ENCODE results near the gene GREB1L.
"Not testable (repeated sequence)": the region's sequence is repeated elsewhere in the genome, so short reads cannot be mapped to it uniquely, and the experiment has no call there.

Gene GREB1L

GRCh38 chr18:21242141-21242779, at the start of gene GREB1L:
GREB1L (plus strand) TSS chr18:21242232; CDS start chr18:21383519, 141,287 bp downstream.
- peak; percentile 15 to 74 for DNase-seq

DNA sequence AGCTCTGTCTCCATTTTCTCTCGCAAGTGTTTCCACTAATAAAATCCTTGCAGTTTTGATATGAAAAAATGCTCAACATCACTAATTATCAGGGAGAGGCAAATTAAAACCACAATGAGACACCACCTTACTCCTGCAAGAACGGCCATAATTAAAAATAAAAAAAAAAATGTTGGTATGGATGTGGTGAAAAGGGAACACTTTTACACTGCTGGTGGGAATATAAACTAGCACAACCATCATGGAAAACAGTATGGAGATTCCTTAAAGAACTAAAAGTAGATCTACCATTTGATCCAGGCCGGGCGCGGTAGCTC, 49.8 kb upstream of the GREB1L start:
- no peak for DNase-seq

- peak in 1 of 2 experiments; percentile 34 for DNase-seq
Measured at GRCh38 chr18:21194871-21195771, 46.9 kb upstream of the GREB1L start.

DNA sequence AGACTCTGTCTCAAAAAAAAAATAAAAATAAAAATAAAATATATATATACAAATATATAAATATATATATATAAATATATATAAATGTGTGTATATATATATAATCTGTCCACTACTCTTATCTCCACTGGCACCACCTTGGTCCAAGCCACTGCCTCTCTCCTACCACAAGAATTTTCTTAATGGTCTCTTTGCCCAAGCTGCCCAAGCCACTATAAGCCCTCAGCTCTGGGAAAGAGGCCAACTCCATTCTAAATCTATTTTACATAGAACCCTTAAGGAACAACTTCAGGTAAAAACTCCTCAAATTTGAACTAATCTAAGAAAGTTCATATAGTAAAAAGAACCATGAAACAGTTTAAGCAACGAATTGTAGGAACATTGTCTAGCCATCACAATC, 45.6 kb upstream of the GREB1L start:
- no peak for DNase-seq

DNA sequence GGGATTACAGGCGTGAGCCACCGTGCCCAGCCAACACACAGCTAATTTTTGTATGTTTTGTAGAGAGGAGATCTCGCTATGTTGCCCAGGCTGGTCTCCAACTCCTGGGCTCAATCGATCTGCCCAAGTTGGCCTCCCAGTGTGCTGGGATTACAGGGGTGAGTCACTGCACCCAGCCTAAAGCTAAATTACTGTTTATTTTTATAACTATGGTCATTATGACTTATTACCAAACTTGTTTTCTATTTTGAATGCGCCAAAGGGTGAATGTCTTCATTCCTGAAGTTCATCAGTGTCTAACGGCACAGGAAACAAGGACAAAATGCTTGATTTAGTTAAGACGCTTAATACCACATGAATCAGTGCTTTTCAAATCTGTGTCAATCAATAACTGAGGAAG, 38.9 kb upstream of the GREB1L start:
- no peak for DNase-seq

GRCh38 chr18:21203542-21204241, 38.3 kb upstream of the GREB1L start:
- peak; percentile 49 to 71 for DNase-seq

DNA sequence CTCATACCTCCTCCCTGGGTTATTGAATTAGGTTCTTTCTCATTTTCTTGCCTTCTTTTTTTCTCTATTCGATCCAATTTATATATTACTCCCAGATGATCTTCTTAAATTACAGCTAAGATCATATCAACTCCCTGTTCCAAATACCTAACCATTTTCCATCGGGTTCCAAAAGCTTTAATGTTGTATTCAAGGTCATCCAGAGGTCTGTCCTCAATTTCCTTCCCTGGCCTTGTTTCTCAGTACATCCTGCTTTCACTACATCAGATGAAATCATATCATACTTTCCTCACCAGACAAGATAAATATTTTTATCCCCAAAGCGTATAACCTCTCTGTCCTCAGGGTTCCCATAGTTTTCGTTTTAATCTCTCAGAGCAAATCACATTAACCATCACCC, 36.3 kb upstream of the GREB1L start:
- DNase-seq = no peak

DNA sequence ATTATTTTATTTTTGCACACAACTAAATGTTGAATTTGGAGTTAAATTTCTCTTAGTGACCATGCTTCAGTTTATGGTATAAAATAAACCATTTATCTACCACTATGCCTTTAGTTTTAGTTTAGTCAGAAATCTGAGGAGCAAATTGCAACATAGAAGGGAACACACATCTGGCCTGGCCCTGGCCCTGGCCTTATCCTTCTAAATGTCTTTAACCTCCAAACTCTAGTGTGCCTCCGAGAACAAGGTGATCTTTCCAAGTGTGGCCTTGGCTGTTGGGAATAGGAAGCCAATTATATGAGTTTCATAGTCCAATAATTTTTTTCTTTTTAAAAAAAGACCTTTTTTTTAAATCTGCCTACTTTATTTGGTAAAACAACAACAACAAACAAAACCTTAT, 31.8 kb upstream of the GREB1L start:
- DNase-seq = no peak

GRCh38 chr18:21210784-21211183, 31.2 kb upstream of the GREB1L start:
- DNase-seq = no peak

DNA sequence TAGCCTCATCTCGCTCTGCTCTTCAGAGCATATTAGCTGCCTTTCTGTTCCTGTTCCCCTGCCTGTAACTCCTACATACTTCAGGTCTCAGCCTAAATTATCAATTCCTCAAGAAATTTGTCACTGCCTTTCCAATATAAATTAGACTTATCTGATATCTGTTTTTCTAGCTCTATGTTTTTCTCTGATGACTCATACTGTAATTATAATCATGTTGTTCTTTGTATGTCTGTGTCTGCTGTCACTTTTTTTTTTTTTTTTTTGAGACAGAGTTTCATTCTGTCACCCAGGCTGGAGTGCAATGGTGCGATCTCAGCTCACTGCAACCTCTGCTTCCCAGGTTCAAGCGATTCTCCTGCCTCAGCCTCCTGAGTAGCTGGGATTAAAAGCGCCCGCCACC, 27.6 kb upstream of the GREB1L start:
- not testable (repeated sequence) for DNase-seq

DNA sequence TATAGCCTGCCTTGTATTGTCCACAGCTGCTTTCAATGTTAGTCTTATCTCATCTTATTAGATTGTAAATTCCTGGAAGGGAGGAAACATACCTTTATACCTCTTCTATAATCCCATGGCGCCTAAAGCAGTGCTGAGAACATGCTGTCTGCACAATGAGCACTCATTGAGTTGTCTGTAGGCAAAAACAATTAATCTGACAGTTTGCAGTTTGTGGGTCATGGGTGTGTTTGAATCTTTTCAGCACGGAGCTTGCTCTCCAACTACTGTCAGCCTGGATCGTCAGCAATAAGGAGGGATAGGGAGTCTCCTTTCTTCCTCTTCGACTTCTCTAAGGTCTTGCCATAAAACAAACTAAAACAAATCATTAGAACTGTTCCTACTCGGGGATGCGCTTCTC, 26.5 kb upstream of the GREB1L start:
- no peak for DNase-seq

DNA sequence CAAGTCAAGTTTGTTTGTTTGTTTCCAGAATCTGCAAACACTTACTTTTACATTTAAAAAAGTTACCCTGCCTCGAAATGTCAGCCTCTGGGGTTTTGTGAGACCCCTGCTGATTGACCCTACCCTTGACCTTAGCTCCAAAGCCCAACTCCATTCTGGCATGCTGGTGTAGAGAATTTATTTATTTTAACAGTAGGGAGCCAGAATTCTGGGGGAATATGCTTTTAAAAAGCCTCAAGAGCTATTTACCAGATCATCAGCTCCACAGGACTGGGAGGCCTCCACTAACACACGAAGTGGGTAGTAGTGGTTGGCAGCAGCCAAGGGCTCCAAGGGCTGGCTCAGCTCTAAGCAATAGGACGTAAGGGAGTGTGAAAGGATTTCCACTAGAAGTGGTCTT, 23.2 kb upstream of the GREB1L start:
- DNase-seq = no peak

- DNase-seq = no peak
Measured at GRCh38 chr18:21230436-21230835, 11.6 kb upstream of the GREB1L start.

DNA sequence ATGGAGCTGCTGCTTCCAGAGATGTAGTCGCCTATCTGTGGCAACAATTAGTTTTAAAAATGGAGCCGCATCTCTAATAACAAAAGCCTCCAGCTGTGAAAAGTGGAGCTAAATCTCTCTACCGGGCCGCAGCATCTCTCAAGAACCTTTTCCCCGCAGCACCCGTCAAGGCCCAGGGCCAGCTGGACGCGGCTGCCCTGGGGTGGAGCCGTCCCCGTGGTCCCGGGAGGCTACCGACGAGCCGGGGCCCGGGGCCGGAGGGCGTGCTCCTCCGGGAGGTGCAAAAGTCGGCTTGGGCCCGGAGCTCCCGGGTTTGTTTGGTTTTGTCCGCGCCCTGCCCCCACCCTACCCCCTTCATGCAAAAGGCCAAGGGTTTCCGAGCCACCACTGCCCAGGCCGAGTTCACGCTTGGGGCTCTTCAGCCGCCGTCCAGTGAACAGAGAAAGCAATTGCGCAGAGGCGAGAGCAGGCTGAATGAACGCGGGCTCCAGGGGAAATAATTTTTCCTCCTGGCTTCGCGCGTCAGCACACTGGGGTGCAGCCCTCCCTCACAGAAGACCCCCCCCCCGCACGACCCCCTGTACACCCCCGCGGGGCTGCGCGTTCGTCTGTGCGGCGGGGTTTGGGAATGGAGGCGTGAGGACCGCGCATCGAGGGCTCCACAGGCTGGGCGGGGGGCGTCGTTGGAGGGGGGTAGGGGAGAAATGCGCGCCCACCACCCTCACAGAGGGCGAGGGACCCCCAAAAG, 557 bp upstream of the GREB1L start:
- peak in 1 of 2 experiments; percentile 33 for DNase-seq

GRCh38 chr18:21242780-21243401, 859 bp downstream of the GREB1L start:
- peak in 1 of 2 experiments; percentile 53 for DNase-seq

DNA sequence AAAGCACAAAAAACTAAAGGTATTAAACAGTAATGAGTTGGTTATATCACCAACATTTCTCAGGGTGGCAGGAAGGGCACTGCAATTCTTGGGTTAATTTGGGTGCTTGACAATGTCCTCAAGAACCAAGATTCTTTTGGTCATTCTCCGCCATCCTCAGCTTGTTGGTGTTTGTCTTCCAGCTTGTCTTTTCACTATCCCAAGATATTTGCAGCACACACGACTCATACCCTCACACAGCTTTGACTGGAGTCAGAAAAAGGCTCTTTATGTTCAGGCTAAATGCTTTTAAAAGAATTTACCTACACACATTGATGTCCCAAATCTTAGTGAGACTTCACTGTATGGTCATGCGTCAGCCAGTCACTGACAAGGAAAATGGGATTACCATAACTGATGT, 12.5 kb downstream of the GREB1L start:
- DNase-seq = no peak

GRCh38 chr18:21255211-21255610, 13.2 kb downstream of the GREB1L start:
- DNase-seq = no peak

GRCh38 chr18:21257386-21257785, 15.4 kb downstream of the GREB1L start:
- no peak for DNase-seq

- DNase-seq = no peak
Measured at GRCh38 chr18:21260621-21261020, 18.6 kb downstream of the GREB1L start.

- no peak for DNase-seq
Measured at GRCh38 chr18:21261352-21261751, 19.3 kb downstream of the GREB1L start.

DNA sequence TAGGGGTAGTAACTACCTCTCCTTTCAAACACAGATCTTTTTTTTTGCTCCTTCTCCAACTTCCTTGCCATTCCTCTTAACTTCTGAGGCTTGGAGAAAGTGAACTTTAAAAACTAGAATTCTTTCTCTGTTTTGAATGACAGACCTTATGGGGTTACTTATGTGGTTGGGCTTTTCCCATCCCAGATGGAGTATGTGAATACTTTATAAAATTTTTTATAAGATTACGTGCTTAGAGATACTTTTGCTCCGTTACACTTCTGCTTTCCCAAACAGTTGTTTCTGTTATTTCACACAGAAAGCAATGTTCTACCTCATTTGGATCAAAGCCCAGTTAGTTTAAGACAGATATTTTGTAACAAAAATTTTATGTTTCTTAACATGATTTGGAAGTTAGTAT, 20.2 kb downstream of the GREB1L start:
- no peak for DNase-seq

- peak; percentile 64 to 84 for DNase-seq
Measured at GRCh38 chr18:21262979-21263378, 20.9 kb downstream of the GREB1L start.

DNA sequence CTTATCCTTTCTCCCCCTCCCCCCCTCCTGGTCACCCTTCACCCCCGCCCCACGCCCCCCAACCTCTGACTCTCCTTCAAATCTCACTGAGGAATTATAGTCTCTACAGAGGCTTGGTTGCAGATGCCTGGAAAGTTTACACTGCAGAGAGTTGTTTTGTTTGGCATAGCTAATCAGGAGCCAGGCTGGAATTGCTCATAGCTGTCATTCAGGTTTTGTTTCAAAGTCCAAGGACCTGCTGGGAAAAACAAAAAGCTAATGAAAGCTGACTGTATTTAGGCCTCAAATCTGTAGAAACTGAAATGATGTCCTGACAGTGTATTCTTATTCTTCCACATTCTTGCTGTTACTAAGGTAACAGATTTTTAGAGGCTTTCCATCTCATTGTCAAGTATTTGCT, 22.6 kb downstream of the GREB1L start:
- peak in 1 of 2 experiments; percentile 7 for DNase-seq

Measured in NCI-H524 (cell line).